ENCODE measurements around the gene TPM1.

- TF ChIP-seq POLR2AphosphoS5 (IDR thresholded peaks at IDR 0.05; ENCODE audit: low read depth, low read length) (no peak), REST (IDR thresholded peaks at IDR 0.05; ENCODE audit: insufficient read depth in 1 of 2, low read depth in 2 of 2, low read length in 2 of 2) (no peak), TAF1 (IDR thresholded peaks at IDR 0.05; ENCODE audit: borderline replicate concordance, insufficient read depth, low read length) (no peak), SIN3A (IDR thresholded peaks at IDR 0.05; ENCODE audit: borderline replicate concordance, insufficient read depth, low read length) (no peak)
Observed at GRCh38 chr15:63072023-63072650, 29.6 kb downstream of the TPM1 start.

Measured in PFSK-1 (cell line).